GM23338 (cell line): ENCODE results near the gene COL15A1.

Source experiments
- CTCF ChIP-seq, 2 experiments: fragments of 200-600 bp in 1 of 2; sonication (generic) in 1 of 2; conservative IDR thresholded peaks; 2 replicates each; pipeline versions ENCODE4 v1.5.1 to v1.6.1; 2016 to 2017; ENCODE audit warnings: antibody characterized with exemption in 2 of 2, low read depth in 2 of 2, mild to moderate bottlenecking in 2 of 2, moderate library complexity in 1 of 2
- EZH2 ChIP-seq: fragments of 200-600 bp; sonication (generic); IDR thresholded peaks from one replicate; pipeline ENCODE4 v1.8.0; 2017; ENCODE audit warnings: antibody characterized with exemption, mild to moderate bottlenecking, low read depth; ENCODE audit not compliant: unreplicated experiment
- EZH2phosphoT487 ChIP-seq: fragments of 200-600 bp; sonication (generic); IDR thresholded peaks from one replicate; pipeline ENCODE4 v1.8.1; 2018; ENCODE audit warnings: antibody characterized with exemption; ENCODE audit not compliant: unreplicated experiment
- REST ChIP-seq: IDR thresholded peaks from one replicate; pipeline ENCODE4 v1.6.1; 2018; ENCODE audit warnings: antibody characterized with exemption; ENCODE audit not compliant: unreplicated experiment

- TF ChIP-seq REST, result no peak
- no peak for TF ChIP-seq CTCF (conservative IDR thresholded peaks at IDR 0.05; ENCODE audit: low read depth in 2 of 2)
- no peak for TF ChIP-seq EZH2phosphoT487
- no peak for TF ChIP-seq EZH2
These were observed 33.6 kb downstream of the COL15A1 start for GRCh38 chr9:98977246-98977714.
